ENCODE measurements around the gene POLR1C. TPM values are rescaled to one million over a fixed set of nuclear protein-coding genes. Genes with fewer than 3 reads are reported as not detected.
"Not testable (repeated sequence)": the region's sequence is repeated elsewhere in the genome, so short reads cannot be mapped to it uniquely, and the experiment has no call there.

Gene POLR1C, protein sequence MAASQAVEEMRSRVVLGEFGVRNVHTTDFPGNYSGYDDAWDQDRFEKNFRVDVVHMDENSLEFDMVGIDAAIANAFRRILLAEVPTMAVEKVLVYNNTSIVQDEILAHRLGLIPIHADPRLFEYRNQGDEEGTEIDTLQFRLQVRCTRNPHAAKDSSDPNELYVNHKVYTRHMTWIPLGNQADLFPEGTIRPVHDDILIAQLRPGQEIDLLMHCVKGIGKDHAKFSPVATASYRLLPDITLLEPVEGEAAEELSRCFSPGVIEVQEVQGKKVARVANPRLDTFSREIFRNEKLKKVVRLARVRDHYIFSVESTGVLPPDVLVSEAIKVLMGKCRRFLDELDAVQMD
- total RNA-seq, result 36.1 and 49.0 TPM in 2 replicates

DNA sequence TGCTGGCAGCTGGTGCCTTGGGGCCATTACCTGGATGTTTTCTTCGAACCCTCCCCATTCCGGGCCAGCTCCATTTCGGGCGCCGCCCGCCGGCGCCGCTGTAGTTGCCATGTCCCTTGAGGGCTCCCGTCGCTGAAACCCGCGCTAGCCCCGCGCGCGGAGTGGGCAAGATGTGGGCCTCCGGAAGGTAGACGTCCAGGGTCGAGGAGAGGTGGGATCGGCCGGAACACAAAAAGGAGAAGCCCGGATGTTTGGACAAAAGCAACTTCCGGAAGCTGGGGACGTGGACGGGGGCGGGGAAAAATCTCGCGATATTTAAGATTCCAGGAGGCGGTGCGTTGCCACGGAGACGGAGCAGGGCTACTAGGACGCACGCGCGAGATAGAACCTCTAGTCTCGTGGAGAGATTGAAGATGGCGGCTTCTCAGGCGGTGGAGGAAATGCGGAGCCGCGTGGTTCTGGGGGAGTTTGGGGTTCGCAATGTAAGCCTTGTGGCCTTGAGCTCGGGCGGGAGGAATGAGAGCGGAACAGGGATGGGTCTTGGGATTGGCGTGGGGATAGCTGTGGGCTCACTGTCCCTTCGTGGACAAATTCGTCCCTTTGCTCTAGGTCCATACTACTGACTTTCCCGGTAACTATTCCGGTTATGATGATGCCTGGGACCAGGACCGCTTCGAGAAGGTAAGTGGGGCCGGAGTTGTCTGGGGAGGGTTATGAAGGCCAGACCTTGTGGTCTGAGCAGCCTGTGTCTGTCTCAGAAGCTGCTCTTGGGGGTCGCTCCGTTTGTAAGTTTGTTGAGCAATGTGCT is at the start of gene POLR1C, which contains the start of gene YIPF3:
Gene POLR1C, plus strand, starts transcription at position 393 of the 808 bp plus-strand sequence. Its CDS starts 21 bp downstream, at position 414.
Gene YIPF3, minus strand, starts transcription at position 230 of the 808 bp plus-strand sequence. Its CDS starts 119 bp downstream, at position 111.
- peak; percentile 94 for DNase-seq (ENCODE audit: low read depth)

DNA sequence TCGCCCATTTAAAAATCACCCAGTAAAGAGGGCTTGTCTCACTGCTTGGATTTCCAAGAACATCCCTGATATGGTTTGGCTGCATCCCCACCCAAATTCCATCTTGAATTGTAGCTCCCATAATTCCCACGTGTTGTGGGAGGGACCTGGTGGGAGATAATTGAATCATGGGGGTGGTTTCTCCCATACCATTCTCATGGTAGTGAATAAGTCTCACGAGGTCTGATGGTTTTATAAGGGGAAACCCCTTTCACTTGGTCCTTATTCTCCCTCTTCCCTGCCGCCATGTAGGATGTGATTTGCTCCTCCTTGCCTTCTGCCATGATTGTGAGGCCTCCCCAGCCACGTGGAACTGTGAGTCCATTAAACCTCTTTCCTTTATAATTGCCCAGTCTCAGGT is 49.6 kb upstream of the POLR1C start:
- DNase-seq (ENCODE audit: low read depth), result not testable (repeated sequence)

DNA sequence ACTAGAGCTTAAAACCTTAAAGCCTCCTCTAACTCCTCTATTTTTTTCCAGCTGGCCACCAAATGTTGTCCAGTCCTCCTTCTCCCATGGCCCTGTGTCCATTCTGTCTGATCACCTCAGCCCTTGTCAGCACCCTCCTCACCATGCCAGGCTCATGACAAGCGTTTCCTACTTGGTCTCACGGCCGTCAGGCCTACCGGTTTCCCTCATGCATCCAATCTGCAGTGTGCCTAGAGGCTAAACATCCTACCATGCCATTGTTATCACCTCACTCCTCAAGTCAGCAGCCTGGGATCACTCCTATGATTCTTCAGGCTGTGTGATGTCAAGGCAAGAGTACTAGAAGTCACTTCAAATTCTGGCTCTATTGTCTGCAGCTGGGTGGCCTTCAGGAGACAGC is 49.1 kb upstream of the POLR1C start:
- no peak for DNase-seq (ENCODE audit: low read depth)

DNA sequence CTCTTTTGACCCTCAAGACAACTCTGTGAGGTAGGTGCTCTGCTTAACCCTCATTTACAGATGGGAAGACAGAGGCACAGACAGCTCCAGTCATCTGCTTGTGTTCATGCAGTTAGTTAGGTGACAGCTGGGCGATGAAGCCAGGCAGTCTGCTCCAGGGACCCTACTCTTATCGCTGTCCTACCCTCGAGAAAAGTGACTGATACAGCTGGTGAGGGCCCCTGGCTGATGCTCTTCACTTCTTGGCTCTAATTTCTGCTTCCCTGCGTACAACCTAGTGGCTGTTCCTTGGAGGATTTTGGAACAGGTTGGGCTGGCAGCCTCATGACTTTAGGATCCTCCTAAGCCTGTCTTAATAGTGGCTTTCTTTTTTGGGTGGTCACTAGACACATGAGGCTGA is 48.6 kb upstream of the POLR1C start:
- no peak for DNase-seq (ENCODE audit: low read depth)

DNA sequence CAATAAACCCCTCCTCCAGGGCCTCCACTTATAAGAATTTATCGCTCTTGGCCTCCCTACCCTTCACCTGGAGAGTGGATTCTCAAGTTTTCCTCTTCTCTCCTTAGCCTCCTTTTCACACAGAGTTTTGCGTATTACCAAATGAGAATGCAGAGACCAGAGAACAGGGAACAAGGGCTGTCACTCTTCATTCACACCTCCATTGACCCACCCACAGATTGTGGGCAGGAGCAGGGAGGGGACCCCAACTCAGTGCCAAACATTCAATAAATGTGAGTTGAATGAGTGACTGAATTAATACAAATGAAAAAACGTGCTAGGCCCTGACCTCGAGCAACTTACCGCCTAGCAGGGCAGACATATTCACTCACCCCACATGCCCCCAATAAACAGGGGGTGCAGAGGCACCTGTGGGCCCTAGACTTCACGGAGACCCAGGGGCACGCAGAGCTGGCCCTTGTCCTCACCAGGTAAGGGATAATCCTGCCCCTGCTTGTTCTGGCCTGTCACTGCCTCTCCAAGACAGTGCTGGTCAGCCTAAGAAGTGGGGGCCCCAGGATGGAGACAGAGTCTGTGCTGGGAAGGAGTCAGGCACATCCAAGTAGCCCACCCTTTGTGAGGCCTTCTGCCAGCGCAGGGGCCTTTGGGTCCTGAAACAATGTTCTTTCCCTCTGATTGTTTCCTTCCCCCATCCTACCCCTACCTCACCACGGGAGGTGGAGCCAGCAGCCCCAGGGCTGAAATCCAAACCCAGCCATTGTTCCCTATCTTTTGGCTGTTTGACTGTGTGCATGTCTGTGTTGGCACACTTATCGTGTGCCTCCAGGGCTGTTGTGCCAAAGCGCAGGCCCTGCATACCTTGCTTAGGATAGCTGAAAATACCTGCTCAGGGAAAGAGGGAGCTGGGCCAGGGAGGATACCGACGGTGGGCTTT is 47.9 kb upstream of the POLR1C start:
- DNase-seq (ENCODE audit: low read depth), result no peak

DNA sequence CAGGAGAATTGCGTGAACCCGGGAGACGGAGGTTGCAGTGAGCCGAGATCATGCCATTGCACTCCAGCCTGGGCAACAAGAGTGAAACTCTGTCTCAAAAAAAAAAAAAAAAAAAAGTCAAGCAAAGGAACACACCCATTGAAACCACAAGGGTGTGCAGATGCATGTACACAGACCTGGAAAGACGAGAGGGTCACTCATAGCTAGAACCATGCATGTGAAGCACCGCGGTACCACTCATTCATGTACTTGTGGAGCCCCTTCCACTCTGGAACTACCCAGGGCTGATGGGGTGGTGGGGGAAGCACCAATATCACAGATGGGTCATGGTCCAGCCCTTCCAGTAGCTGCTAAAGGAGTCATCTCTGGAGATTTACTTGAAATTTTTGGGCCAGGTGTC is 46.9 kb upstream of the POLR1C start:
- no peak for DNase-seq (ENCODE audit: low read depth)

DNA sequence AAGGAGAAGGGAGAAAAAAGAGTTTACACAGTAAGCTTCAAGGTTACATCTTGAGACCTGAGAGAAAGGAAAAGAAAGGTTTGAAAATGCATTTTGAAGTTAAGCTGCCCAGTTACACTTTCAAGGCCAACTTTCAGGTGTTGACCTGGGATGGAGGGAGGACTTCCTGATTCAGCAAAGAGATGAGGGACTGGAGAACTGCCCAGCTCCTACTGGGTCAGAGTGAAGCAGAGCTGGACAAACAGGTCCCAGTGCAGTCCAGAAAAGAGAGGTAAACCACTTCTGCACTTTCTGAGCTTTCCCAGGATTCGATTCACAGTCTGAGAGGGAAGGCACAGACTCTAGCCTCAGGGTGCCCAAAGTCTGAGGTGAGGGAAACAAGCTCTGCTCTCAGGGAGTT is 45.5 kb upstream of the POLR1C start:
- DNase-seq (ENCODE audit: low read depth), result no peak

DNA sequence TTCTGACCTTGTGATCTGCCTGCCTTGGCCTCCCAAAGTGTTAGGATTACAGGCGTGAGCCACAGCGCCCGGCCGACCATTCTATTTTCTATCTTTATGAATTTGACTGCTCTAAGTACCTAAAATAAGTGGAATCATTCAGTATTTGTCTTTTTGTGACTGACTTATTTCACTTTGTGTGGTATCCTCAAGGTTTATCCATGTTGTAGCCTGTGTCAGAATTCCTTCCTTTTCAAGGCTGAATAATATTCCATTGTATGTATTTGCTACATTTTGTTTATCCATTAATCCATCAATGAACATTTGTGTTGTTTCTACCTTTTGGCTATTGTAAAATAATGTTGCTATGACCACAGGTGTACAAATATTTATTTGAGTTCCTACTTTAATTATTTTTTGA is 44.4 kb upstream of the POLR1C start:
- no peak for DNase-seq (ENCODE audit: low read depth)

DNA sequence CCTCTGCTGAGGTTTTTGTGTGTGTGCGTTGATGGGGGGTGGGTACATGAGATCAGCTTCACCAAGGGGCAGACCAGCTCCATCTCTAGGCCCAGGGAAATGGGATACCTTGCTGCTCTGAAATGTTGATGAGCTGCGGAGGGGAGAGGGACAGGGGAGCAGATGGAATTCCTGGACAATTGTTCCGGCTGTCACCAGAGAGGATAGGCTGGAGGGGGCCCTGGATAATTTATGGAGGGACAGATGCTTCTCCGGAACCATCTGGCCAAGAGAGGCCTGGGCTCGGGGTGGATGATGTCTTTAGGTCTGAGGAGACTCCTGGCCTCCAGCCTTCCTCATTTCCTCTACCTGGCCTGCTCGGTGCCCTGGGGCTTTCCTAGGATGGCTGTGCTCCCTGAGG is 41.4 kb upstream of the POLR1C start:
- DNase-seq (ENCODE audit: low read depth), result no peak

DNA sequence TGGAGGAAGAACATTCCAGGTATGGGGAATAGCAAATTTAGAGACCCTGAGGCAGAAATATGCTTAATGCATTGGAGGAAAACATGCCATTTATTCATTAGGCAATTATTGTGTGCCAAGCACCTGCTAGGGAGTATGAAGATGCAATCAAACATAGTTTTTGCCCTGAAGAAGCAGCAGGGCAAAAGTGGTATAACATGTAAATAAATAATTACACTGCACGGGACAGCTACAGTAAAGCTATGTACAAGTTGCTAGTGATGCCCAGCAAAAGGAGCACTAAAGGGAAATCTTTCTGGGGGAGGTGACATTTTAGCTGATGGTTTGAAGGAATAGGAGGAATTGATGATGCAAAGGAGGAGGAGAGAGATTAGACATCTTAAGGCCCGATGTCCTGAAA is 40.1 kb upstream of the POLR1C start:
- DNase-seq (ENCODE audit: low read depth), result no peak

DNA sequence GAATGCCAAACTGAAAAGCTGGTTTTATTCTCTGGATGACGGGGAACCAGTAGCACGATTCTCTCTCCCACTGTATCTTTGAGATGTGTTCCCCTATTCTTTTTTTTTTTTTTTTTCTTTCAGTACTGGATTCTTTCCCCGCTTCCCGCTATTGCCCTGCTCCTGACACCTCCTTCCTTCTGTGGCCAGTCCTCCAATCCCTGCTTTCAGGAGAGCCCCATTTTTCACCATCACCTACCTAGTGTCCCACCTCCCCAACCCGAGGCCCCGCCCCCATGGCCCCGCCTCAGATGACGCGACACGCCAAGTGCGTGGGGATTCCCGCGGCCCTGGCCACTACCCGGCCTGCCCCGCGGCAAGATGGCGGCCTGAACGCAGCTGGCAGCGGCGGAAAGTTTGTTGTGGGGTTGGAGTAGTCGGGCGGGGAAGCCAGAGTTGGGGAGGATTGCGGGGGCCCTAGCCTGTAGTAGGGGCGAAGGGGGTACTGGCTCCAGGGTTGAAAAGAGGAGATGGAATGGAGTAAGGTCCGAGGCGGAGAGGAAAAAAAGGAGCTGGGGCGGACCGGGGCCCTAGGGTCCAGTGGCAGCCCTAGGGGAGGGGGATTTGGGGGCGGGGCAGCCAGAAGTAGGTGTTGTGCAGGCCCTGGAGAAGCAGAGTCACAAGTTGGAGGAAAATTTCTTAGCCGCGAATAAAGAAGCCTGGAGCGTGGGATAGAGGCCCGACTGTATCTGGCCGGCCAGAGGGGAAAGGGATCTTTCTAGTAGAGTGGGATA is 39.5 kb upstream of the POLR1C start, which contains the start of gene TJAP1:
Gene TJAP1, plus strand, starts transcription at position 336 of the 773 bp plus-strand sequence. CDS start 21,432 bp downstream, outside the sequence.
- peak; percentile 79 for DNase-seq (ENCODE audit: low read depth)

DNA sequence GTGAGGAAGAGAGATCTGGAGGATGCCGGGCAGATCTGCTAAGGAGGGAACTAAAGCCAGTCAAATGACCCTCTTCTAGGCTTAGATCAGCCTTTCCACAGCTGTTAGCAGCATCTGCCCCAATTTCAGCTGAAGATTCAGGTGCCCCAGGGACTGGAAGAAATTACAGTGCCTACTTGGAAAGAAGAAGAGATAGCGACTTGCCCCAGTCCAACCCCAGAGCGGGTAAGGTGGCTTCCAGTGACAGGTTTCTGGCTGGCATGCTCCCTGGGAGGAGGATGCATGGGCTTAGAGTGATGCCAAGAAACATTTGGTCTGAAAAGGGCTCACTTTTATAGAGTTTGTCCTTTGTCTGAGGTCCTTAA is 38.9 kb upstream of the POLR1C start:
- DNase-seq (ENCODE audit: low read depth), result no peak

DNA sequence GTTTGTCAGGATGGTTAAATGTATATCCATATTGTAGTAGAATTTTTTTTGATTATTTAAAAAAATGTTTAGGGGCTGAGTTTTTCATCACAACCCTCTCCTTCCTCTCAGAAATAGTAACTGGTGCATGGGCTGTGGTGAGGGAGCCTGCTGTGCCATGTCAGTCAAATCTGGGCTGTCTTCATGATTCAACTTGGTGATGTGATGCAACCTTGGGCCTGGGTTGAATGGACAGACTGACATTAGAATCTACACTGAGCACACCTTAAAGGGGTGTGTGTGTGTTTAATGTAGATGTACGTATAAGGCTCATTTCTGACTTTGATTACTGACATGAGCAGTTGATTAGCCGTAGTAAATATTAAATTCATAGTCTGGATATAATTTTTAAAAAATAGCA is 35.8 kb upstream of the POLR1C start:
- DNase-seq (ENCODE audit: low read depth), result peak; percentile 40

DNA sequence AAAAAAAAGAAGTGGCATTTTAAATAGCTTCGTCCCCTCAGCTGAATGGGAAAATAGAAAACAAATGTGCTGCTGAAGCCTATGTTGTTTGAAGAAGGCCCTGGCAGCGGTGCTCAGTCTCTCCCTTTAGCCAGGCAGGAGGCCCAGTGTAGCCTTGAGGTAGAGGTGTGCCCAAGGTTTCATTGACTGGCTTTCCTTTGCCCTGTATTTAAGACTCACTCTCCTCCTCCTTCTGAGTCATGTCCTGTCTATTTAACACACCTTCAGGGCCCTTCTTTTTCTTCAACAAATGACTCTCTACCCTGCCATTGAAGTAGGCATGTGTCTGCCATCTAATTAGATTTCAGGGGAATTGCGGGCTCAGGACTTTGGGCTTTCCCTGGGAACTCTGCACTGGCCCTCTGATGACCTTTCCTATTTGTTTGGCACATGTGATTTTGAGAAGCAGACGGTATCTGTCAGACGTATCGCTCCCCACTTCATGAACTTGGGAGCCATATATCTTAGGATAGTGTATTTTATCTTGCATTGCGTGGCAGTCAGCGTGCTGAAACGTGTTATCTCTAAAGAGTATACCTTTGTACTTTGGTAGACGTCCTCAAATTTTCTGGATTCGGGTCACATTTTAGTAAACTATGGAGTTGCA is 35.2 kb upstream of the POLR1C start:
- peak; percentile 77 for DNase-seq (ENCODE audit: low read depth)

DNA sequence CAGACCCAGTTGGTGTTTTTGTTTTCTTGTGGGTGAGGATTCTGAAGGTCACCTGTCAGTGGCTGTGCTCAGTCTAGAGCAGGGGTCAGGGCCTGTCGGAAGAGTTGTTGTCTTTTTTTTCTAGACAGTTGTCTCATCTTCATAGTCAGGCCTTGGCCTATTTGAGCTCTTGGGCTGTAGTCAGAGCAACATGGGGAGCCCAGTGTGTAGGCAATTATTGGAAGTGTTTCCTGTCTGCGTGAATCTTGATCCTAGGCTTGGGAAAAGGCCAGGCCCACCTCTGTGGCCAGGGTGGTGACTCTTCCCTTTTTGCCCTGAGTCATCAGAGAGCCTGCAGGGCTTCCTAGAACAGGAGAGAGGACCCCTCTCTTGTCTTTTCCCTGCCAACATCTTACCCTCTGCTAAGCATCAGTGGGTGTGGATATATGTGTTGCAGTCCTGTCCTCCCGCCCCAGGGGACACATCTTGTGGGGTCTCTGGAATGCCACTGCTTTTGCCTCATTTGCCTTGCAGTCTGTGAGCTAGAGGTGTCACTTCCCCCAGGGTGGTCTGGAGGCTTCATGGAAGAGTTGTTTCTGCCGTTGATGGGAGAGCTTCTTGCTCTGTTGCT is 28.1 kb upstream of the POLR1C start:
- no peak for DNase-seq (ENCODE audit: low read depth)

DNA sequence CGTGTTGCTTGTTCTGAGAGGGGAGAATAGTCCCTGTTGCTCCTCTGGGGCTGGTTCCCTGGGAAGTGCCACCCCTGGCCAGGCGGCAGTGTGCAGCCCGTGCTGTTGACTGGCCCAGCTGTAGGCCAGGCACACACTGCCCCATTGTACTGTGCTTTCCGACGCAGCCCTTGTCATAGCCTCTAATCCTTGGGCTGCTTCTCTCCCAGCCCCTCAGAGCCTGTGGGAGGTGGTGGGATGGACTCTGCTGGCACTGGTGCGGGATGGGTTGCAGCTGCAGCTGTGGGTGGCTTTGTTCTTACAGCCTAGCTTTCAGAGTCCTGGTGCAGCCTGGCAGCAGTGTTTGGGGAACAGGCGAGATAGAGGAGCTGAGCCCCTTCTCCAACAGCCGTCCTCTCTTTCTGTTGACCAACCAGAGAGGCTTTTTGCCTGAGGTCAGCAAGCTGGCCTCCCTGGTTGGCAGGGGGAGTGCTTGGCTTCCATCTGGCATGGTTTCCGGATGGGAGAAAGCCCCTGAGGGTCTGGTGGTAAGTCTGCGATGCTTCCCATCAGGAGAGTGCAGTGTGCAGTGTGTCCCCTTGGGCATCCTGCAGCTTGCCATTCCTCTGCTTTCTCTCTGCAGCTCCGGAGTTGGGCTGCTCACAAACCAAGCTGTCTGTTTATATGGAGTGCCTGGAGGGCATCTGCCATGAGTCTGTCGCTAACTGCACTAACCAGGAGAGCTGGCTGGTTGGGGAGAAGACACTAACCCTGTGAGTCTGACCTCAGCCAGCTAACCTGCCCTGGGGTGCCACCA is 27.4 kb upstream of the POLR1C start:
- no peak for DNase-seq (ENCODE audit: low read depth)

DNA sequence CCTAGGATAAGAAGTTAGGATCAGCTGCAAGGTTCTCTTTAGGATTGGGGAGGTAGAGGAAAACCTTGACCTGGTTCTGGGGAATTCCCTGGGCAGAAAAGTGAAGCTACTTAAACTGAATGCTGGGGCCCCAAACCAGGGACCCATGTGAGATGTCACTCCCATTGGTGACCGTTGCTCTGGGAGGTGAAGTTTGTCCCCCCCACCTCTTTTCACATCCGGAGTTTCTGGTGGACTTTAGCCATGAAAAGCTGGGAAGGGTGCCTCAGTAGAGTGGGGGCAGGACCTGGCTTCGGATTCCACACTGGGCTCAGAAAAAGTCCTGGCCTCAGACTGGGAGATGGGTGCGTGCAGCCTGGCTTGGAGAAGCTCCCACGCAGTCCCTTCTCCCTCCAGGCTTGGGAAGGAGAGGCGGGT is 26.4 kb upstream of the POLR1C start:
- no peak for DNase-seq (ENCODE audit: low read depth)

DNA sequence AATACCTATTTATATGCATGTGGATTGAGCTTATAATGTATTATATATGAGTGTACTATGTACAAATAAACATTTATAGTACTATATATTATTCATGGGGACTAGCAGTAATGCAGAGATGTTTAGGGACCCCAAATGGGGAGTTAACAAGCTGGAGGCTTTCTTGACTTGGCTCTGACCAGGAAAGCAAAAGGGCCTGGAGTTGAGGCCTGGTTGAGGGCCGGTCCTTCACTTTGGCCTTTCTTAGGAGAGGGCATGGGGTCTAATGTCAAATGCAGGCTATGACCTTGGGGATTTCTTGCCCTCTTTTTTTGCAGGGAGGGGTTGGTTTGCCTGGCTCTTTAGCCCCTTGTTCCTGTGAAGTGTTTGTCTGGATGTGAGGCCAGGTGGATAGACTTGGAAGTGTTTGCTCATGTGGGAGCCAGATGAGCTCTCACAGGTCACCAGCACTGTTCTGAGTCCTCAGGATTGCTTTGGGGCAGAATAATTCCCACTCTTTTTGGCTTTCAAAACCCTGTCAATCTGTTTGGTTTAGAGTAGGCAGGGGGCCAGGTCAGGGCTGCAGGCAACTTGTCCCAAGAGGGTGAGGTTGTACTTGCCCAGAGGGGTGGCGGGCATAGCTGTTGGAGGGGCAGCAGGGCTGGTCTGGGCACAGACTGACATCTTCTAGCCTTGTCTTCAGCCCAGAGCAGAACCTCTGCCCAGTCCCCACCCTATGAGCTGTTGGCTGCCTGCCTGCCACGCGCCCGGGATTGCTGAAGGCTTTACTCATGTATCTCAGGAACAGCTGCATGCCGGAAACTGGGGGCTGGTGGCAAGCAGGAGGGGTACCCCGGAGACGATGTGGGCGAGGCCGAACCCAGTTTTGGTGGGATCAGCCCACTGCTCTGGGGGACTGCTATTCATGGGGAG is 24.9 kb upstream of the POLR1C start:
- peak; percentile 50 for DNase-seq (ENCODE audit: low read depth)
